Glutamatergic neuron (in vitro differentiated cells): ENCODE measurements around the gene CRYL1. TPM values are rescaled to one million over a fixed set of nuclear protein-coding genes. Genes with fewer than 3 reads are reported as not detected.

Experiments
- DNase-seq: peaks from one replicate; pipeline ENCODE4 v3.0.0; 2022
- H3K27ac Mint-ChIP-seq: one replicate; pipeline ENCODE4 v1.8.0; 2020; ENCODE audit warnings: mild to moderate bottlenecking, mixed read lengths, inconsistent platforms; ENCODE audit not compliant: unreplicated experiment
- H3K27me3 Mint-ChIP-seq: one replicate; pipeline ENCODE4 v1.8.0; 2020; ENCODE audit warnings: mild to moderate bottlenecking, moderate library complexity, mixed read lengths, inconsistent platforms; ENCODE audit not compliant: unreplicated experiment
- H3K36me3 Mint-ChIP-seq: one replicate; pipeline ENCODE4 v1.8.0; 2020; ENCODE audit warnings: mild to moderate bottlenecking, mixed read lengths, inconsistent platforms; ENCODE audit not compliant: unreplicated experiment
- H3K4me1 Mint-ChIP-seq: one replicate; pipeline ENCODE4 v1.8.0; 2020; ENCODE audit warnings: mild to moderate bottlenecking, low read depth, mixed read lengths, inconsistent platforms; ENCODE audit not compliant: unreplicated experiment
- H3K4me3 Mint-ChIP-seq: one replicate; pipeline ENCODE4 v1.8.0; 2020; ENCODE audit warnings: mild to moderate bottlenecking, mixed read lengths, inconsistent platforms; ENCODE audit not compliant: unreplicated experiment
- H3K9me3 Mint-ChIP-seq: one replicate; pipeline ENCODE4 v1.8.0; 2020; ENCODE audit warnings: mild to moderate bottlenecking, moderate library complexity, mixed read lengths, inconsistent platforms; ENCODE audit not compliant: unreplicated experiment
- CTCF ChIP-seq: fragments of 200-600 bp; sonication (generic); IDR thresholded peaks from one replicate; pipeline ENCODE4 v1.5.0; 2021; ENCODE audit not compliant: partially characterized antibody, unreplicated experiment
- total RNA-seq: library from RNA; stranded (reverse); fragmentation: NEBNext Ultra II Directional; extraction: Animal tissue kit (Norgen Biotek cat#: 25700); gene quantifications from one replicate; pipeline ENCODE4 v1.2.1, GENCODE V29; 2021; ENCODE audit not compliant: unreplicated experiment

Gene CRYL1
- total RNA-seq, 1 donor from 2014 or later: 1.1 TPM

GRCh38 chr13:20389696-20390525 is 135.7 kb downstream of the CRYL1 start:
- Mint-ChIP-seq H3K4me3 (no peak overlapping the region), H3K36me3 (no peaks in the 10 kb centered on the region), H3K27ac (no peak overlapping the region), H3K27me3 (no peaks in the 10 kb centered on the region), H3K4me1 (no peaks in the 10 kb centered on the region), H3K9me3 (peaks cover 1% of the 10 kb centered on the region)
- no peak for TF ChIP-seq CTCF
- DNase-seq: no peak

- Mint-ChIP-seq H3K4me1 (no peaks in the 10 kb centered on the region), H3K27me3 (no peaks in the 10 kb centered on the region), H3K36me3 (no peaks in the 10 kb centered on the region), H3K27ac (no peak overlapping the region), H3K9me3 (peaks cover 1% of the 10 kb centered on the region), H3K4me3 (no peak overlapping the region)
- no peak for DNase-seq
- no peak for TF ChIP-seq CTCF
Measured at GRCh38 chr13:20388184-20388583, 137.5 kb downstream of the CRYL1 start.

GRCh38 chr13:20387441-20387971 is 138.2 kb downstream of the CRYL1 start:
- H3K36me3 Mint-ChIP-seq: no peaks in the 10 kb centered on the region
- no peaks in the 10 kb centered on the region for H3K27me3 Mint-ChIP-seq
- H3K27ac Mint-ChIP-seq: no peak overlapping the region
- peaks cover 1% of the 10 kb centered on the region for H3K9me3 Mint-ChIP-seq
- DNase-seq: no peak
- TF ChIP-seq CTCF: no peak
- no peaks in the 10 kb centered on the region for H3K4me1 Mint-ChIP-seq
- H3K4me3 Mint-ChIP-seq: no peak overlapping the region

- Mint-ChIP-seq H3K9me3 (peaks cover 1% of the 10 kb centered on the region), H3K27me3 (no peaks in the 10 kb centered on the region), H3K27ac (no peak overlapping the region), H3K36me3 (no peaks in the 10 kb centered on the region), H3K4me1 (no peaks in the 10 kb centered on the region), H3K4me3 (no peak overlapping the region)
- no peak for DNase-seq
- TF ChIP-seq CTCF: no peak
Measured at GRCh38 chr13:20387006-20387405, 138.7 kb downstream of the CRYL1 start.

GRCh38 chr13:20383058-20383457 is 142.6 kb downstream of the CRYL1 start:
- DNase-seq: no peak
- no peaks in the 10 kb centered on the region for H3K36me3 Mint-ChIP-seq
- no peak overlapping the region for H3K4me3 Mint-ChIP-seq
- no peaks in the 10 kb centered on the region for H3K27me3 Mint-ChIP-seq
- no peak overlapping the region for H3K27ac Mint-ChIP-seq
- H3K9me3 Mint-ChIP-seq: no peaks in the 10 kb centered on the region
- no peak for TF ChIP-seq CTCF
- H3K4me1 Mint-ChIP-seq: no peaks in the 10 kb centered on the region
